Measurements from ENCODE around the gene DISP3.

DISP3 gene

DNA sequence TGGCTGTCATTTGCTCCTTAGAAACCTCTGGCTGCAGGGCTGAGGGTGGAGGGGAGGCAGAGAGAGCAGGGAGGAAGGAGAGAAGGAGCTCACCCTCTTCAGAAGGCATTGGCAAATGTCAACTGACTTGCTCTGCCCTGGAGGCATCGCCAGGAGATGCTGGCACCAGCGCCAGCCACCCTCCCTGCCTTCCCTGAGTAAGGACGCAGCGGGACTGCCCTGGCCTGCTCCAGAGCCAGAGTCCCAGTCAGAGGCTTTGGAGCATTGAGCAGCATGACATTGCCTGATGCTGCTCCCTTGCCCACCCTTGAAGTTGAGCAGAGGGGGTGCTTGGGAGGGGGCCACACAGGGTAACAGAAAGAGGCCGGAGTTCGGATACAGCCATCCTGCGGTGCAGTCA is 62.3 kb downstream of the DISP3 start:
- Histone ChIP-seq H2BK15ac (ENCODE audit: low read length) (no peak overlapping the region), H3K9me3 (replicated peaks in 1 of 2; ENCODE audit: control insufficient read depth in 2 of 2, insufficient read depth in 1 of 2, low read depth in 1 of 2, low read length in 2 of 2) (no peaks in the 10 kb centered on the region), H3K27ac (replicated peaks; ENCODE audit: low read length) (no peak overlapping the region), H3K4me1 (ENCODE audit: control insufficient read depth in 2 of 2, insufficient read depth in 1 of 2, low read depth in 1 of 2, low read length in 2 of 2) (peaks cover 0 to 2% of the 10 kb centered on the region in 2 donors), H3K4me2 (ENCODE audit: insufficient read depth, low read length, poor library complexity, severe bottlenecking) (no peak overlapping the region), H3K4me3 (ENCODE audit: low read length in 2 of 2) (no peak overlapping the region), H3K14ac (ENCODE audit: low read length) (no peak overlapping the region), H2AFZ (ENCODE audit: low read length) (no peak overlapping the region), H3K36me3 (replicated peaks in 1 of 2; ENCODE audit: control insufficient read depth in 2 of 2, insufficient read depth in 2 of 2, low read length in 2 of 2) (no peaks in the 10 kb centered on the region), H2AK5ac (ENCODE audit: low read depth, low read length) (no peak overlapping the region), H2BK12ac (ENCODE audit: low read length) (no peak overlapping the region), H2BK120ac (ENCODE audit: low read depth, low read length) (no peak overlapping the region), H4K8ac (ENCODE audit: low read depth, low read length) (no peak overlapping the region), H3K4ac (ENCODE audit: low read length) (no peak overlapping the region), H3K79me1 (ENCODE audit: low read depth, low read length) (no peaks in the 10 kb centered on the region), H3K9ac (ENCODE audit: low read depth, low read length, poor library complexity) (no peak overlapping the region), H3K18ac (ENCODE audit: low read length) (no peak overlapping the region), H4K91ac (ENCODE audit: low read depth, low read length, poor library complexity) (no peak overlapping the region), H3K27me3 (ENCODE audit: control insufficient read depth in 3 of 3, insufficient read depth in 3 of 3, low read depth in 1 of 3, low read length in 3 of 3) (peaks cover 0 to 33% (median 3%) of the 10 kb centered on the region in 3 experiments), H3K23ac (ENCODE audit: low read depth, low read length, poor library complexity) (no peak overlapping the region), H2BK5ac (ENCODE audit: low read length) (no peak overlapping the region)
- WGBS, 2 donors (ENCODE audit: extremely low coverage in 2 of 2, insufficient read length in 2 of 2, insufficient replicate concordance in 1 of 2): no CpG with 5 or more reads among the region's 7 CpGs
- no peak for DNase-seq (ENCODE audit: low spot score)

DNA sequence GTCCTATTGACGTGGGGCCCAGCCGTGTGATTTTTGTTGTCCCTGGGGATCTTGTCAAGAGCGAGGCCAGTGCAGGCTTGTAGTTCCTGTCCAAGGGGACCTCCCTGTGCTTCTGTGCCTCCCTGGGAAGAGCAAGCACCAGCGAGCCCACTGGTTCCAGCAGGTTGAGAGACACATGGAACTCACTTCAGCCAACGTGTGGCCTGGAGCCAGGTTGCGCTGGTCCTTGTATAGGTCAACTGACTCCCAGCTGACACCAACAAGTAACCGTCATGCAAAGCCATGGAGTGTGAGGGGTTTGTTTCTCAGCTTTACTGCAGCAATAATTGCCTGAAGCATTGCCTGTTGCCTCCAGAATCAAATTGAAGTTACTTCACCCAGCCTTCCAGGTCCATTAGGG is 63.0 kb downstream of the DISP3 start:
- no peak overlapping the region for H2AFZ ChIP-seq (ENCODE audit: low read length)
- H3K27me3 ChIP-seq (ENCODE audit: control insufficient read depth in 3 of 3, insufficient read depth in 3 of 3, low read depth in 1 of 3, low read length in 3 of 3): peaks cover 0 to 39% (median 3%) of the 10 kb centered on the region in 3 experiments
- no peak overlapping the region for H3K4me2 ChIP-seq (ENCODE audit: insufficient read depth, low read length, poor library complexity, severe bottlenecking)
- no peaks in the 10 kb centered on the region for H3K9me3 ChIP-seq (replicated peaks in 1 of 2; ENCODE audit: control insufficient read depth in 2 of 2, insufficient read depth in 1 of 2, low read depth in 1 of 2, low read length in 2 of 2)
- no peak overlapping the region for H3K18ac ChIP-seq (ENCODE audit: low read length)
- H3K9ac ChIP-seq (ENCODE audit: low read depth, low read length, poor library complexity): no peak overlapping the region
- no peak overlapping the region for H2BK120ac ChIP-seq (ENCODE audit: low read depth, low read length)
- no peak overlapping the region for H3K27ac ChIP-seq (replicated peaks; ENCODE audit: low read length)
- no peak overlapping the region for H3K4ac ChIP-seq (ENCODE audit: low read length)
- H2BK15ac ChIP-seq (ENCODE audit: low read length): no peak overlapping the region
- no peak overlapping the region for H3K4me3 ChIP-seq (ENCODE audit: low read length in 2 of 2)
- no peak overlapping the region for H3K23ac ChIP-seq (ENCODE audit: low read depth, low read length, poor library complexity)
- no peak overlapping the region for H2AK5ac ChIP-seq (ENCODE audit: low read depth, low read length)
- no peaks in the 10 kb centered on the region for H3K36me3 ChIP-seq (replicated peaks in 1 of 2; ENCODE audit: control insufficient read depth in 2 of 2, insufficient read depth in 2 of 2, low read length in 2 of 2)
- WGBS, 2 donors (ENCODE audit: extremely low coverage in 2 of 2, insufficient read length in 2 of 2, insufficient replicate concordance in 1 of 2): no CpG with 5 or more reads among the region's 7 CpGs
- H3K79me1 ChIP-seq (ENCODE audit: low read depth, low read length): no peaks in the 10 kb centered on the region
- H2BK12ac ChIP-seq (ENCODE audit: low read length): no peak overlapping the region
- no peak overlapping the region for H3K14ac ChIP-seq (ENCODE audit: low read length)
- H3K4me1 ChIP-seq (ENCODE audit: control insufficient read depth in 2 of 2, insufficient read depth in 1 of 2, low read depth in 1 of 2, low read length in 2 of 2): peaks cover 0 to 2% of the 10 kb centered on the region in 2 donors
- DNase-seq (ENCODE audit: low spot score): no peak
- no peak overlapping the region for H2BK5ac ChIP-seq (ENCODE audit: low read length)
- no peak overlapping the region for H4K8ac ChIP-seq (ENCODE audit: low read depth, low read length)
- no peak overlapping the region for H4K91ac ChIP-seq (ENCODE audit: low read depth, low read length, poor library complexity)

DNA sequence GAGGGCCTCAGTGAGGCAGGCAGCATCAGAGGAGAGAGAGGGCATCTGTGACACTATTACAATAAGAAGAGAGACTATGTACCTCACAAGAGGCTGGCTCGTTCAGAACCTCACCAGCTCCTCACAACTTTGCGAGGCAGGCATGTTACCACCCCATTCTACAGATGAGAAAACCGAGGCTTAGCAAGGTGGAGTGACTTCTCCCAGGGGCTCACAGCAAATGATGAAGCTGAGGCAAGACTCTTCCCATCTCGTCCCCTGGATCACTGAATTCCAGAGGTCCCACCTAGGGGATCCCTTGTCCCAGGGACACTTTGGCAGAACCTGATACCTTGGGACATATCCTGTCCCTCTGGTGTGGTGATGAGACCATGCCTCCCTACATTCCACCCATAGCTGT is 64.4 kb downstream of the DISP3 start:
- no peak overlapping the region for H2AFZ ChIP-seq (ENCODE audit: low read length)
- H3K27me3 ChIP-seq (ENCODE audit: control insufficient read depth in 3 of 3, insufficient read depth in 3 of 3, low read depth in 1 of 3, low read length in 3 of 3): peaks cover 0 to 43% (median 3%) of the 10 kb centered on the region in 3 experiments
- no CpG with 5 or more reads among the region's 4 CpGs for WGBS, 2 donors (ENCODE audit: extremely low coverage in 2 of 2, insufficient read length in 2 of 2, insufficient replicate concordance in 1 of 2)
- H3K4me3 ChIP-seq (ENCODE audit: low read length in 2 of 2): no peak overlapping the region
- DNase-seq (ENCODE audit: low spot score): no peak
- H3K18ac ChIP-seq (ENCODE audit: low read length): no peak overlapping the region
- H4K91ac ChIP-seq (ENCODE audit: low read depth, low read length, poor library complexity): no peak overlapping the region
- no peak overlapping the region for H3K4me2 ChIP-seq (ENCODE audit: insufficient read depth, low read length, poor library complexity, severe bottlenecking)
- no peaks in the 10 kb centered on the region for H3K36me3 ChIP-seq (replicated peaks in 1 of 2; ENCODE audit: control insufficient read depth in 2 of 2, insufficient read depth in 2 of 2, low read length in 2 of 2)
- no peak overlapping the region for H3K4ac ChIP-seq (ENCODE audit: low read length)
- H3K27ac ChIP-seq (replicated peaks; ENCODE audit: low read length): no peak overlapping the region
- H2BK120ac ChIP-seq (ENCODE audit: low read depth, low read length): no peak overlapping the region
- no peak overlapping the region for H2BK15ac ChIP-seq (ENCODE audit: low read length)
- no peak overlapping the region for H2BK5ac ChIP-seq (ENCODE audit: low read length)
- H3K79me1 ChIP-seq (ENCODE audit: low read depth, low read length): no peaks in the 10 kb centered on the region
- H3K9me3 ChIP-seq (replicated peaks in 1 of 2; ENCODE audit: control insufficient read depth in 2 of 2, insufficient read depth in 1 of 2, low read depth in 1 of 2, low read length in 2 of 2): no peaks in the 10 kb centered on the region
- H3K23ac ChIP-seq (ENCODE audit: low read depth, low read length, poor library complexity): no peak overlapping the region
- H3K4me1 ChIP-seq (ENCODE audit: control insufficient read depth in 2 of 2, insufficient read depth in 1 of 2, low read depth in 1 of 2, low read length in 2 of 2): peaks cover 0 to 2% of the 10 kb centered on the region in 2 donors
- H2BK12ac ChIP-seq (ENCODE audit: low read length): no peak overlapping the region
- no peak overlapping the region for H3K14ac ChIP-seq (ENCODE audit: low read length)
- no peak overlapping the region for H2AK5ac ChIP-seq (ENCODE audit: low read depth, low read length)
- no peak overlapping the region for H3K9ac ChIP-seq (ENCODE audit: low read depth, low read length, poor library complexity)
- H4K8ac ChIP-seq (ENCODE audit: low read depth, low read length): no peak overlapping the region

DNA sequence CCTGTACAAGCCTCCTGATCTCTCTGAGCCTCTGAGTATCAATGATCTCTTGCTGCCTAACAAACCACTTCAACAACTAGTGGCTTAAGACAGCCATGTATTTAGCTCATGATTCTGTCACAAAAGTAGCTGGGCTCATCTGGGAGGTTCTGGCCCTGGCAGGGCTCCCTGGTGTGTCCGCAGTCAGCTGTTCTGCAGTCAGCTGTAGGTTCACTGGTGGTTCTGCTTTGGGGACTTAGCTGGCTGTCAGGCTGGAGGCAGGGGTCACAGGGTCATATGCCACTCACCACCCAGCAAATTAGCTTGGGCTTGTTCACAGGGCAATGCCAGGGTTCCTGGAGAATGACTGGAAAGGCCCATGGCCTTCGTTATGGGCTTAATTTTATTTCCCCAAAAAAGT is 64.8 kb downstream of the DISP3 start:
- H2BK120ac ChIP-seq (ENCODE audit: low read depth, low read length): no peak overlapping the region
- no peak overlapping the region for H2BK15ac ChIP-seq (ENCODE audit: low read length)
- H3K27me3 ChIP-seq (ENCODE audit: control insufficient read depth in 3 of 3, insufficient read depth in 3 of 3, low read depth in 1 of 3, low read length in 3 of 3): peaks cover 0 to 43% (median 3%) of the 10 kb centered on the region in 3 experiments
- no peak overlapping the region for H3K9ac ChIP-seq (ENCODE audit: low read depth, low read length, poor library complexity)
- no peak overlapping the region for H3K23ac ChIP-seq (ENCODE audit: low read depth, low read length, poor library complexity)
- no peak overlapping the region for H3K27ac ChIP-seq (replicated peaks; ENCODE audit: low read length)
- no peak overlapping the region for H3K18ac ChIP-seq (ENCODE audit: low read length)
- H4K91ac ChIP-seq (ENCODE audit: low read depth, low read length, poor library complexity): no peak overlapping the region
- no peak overlapping the region for H3K4me2 ChIP-seq (ENCODE audit: insufficient read depth, low read length, poor library complexity, severe bottlenecking)
- H3K14ac ChIP-seq (ENCODE audit: low read length): no peak overlapping the region
- no peak overlapping the region for H2AK5ac ChIP-seq (ENCODE audit: low read depth, low read length)
- no peak overlapping the region for H2BK5ac ChIP-seq (ENCODE audit: low read length)
- H3K9me3 ChIP-seq (replicated peaks in 1 of 2; ENCODE audit: control insufficient read depth in 2 of 2, insufficient read depth in 1 of 2, low read depth in 1 of 2, low read length in 2 of 2): no peaks in the 10 kb centered on the region
- H3K4me3 ChIP-seq (ENCODE audit: low read length in 2 of 2): no peak overlapping the region
- no peak for DNase-seq (ENCODE audit: low spot score)
- no peak overlapping the region for H4K8ac ChIP-seq (ENCODE audit: low read depth, low read length)
- peaks cover 0 to 2% of the 10 kb centered on the region in 2 donors for H3K4me1 ChIP-seq (ENCODE audit: control insufficient read depth in 2 of 2, insufficient read depth in 1 of 2, low read depth in 1 of 2, low read length in 2 of 2)
- no peaks in the 10 kb centered on the region for H3K79me1 ChIP-seq (ENCODE audit: low read depth, low read length)
- H2BK12ac ChIP-seq (ENCODE audit: low read length): no peak overlapping the region
- no CpG with 5 or more reads among the region's 2 CpGs for WGBS, 2 donors (ENCODE audit: extremely low coverage in 2 of 2, insufficient read length in 2 of 2, insufficient replicate concordance in 1 of 2)
- H2AFZ ChIP-seq (ENCODE audit: low read length): no peak overlapping the region
- H3K36me3 ChIP-seq (replicated peaks in 1 of 2; ENCODE audit: control insufficient read depth in 2 of 2, insufficient read depth in 2 of 2, low read length in 2 of 2): no peaks in the 10 kb centered on the region
- no peak overlapping the region for H3K4ac ChIP-seq (ENCODE audit: low read length)
